Lower leg skin (tissue), 3 donors: Measurements from ENCODE around the gene FAM171A1.

Experiments used
- POLR2A ChIP-seq, 2 donors: fragments of 450-650 bp; IDR thresholded peaks; one replicate each; pipeline ENCODE4 v1.6.1; 2016 to 2017; ENCODE audit warnings: antibody characterized with exemption in 2 of 2, mild to moderate bottlenecking in 1 of 2, moderate library complexity in 1 of 2
- TF ChIP-seq, protein P1 (sequence below), 3 donors: fragments of 450-650 bp; IDR thresholded peaks; one replicate each; pipeline ENCODE4 v1.5.1; 2016; ENCODE audit warnings: antibody characterized with exemption in 3 of 3, mild to moderate bottlenecking in 3 of 3, moderate library complexity in 2 of 3

- TF ChIP-seq, protein P1, sequence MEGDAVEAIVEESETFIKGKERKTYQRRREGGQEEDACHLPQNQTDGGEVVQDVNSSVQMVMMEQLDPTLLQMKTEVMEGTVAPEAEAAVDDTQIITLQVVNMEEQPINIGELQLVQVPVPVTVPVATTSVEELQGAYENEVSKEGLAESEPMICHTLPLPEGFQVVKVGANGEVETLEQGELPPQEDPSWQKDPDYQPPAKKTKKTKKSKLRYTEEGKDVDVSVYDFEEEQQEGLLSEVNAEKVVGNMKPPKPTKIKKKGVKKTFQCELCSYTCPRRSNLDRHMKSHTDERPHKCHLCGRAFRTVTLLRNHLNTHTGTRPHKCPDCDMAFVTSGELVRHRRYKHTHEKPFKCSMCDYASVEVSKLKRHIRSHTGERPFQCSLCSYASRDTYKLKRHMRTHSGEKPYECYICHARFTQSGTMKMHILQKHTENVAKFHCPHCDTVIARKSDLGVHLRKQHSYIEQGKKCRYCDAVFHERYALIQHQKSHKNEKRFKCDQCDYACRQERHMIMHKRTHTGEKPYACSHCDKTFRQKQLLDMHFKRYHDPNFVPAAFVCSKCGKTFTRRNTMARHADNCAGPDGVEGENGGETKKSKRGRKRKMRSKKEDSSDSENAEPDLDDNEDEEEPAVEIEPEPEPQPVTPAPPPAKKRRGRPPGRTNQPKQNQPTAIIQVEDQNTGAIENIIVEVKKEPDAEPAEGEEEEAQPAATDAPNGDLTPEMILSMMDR (IDR thresholded peaks at IDR 0.05) = no peak
- TF ChIP-seq POLR2A (IDR thresholded peaks at IDR 0.05) = no peak
These were observed 7.1 kb downstream of the FAM171A1 start for GRCh38 chr10:15364001-15364400.
